ENCODE data around the gene RPUSD1.
"Not testable (repeated sequence)": the region's sequence is repeated elsewhere in the genome, so short reads cannot be mapped to it uniquely, and the experiment has no call there.

RPUSD1 gene

DNA sequence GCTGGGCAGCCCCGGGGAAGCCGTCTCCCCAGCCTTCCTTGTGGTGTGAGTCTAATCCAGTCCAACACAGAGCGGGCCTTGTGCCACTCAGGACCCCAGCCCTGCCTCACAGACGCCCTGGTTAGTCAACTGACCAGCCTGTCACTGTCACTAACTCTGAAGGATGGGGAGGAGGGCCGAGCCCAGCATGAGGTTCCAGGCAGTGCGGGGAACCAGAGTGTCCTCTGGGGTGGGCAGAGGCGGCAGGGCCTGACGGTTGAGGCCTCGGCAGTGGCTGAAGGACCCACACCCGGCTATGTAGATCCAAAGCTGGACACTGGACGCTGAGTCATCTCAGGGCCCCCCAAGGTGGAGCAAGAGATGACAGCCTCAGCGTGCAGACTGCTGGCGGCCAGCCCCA is 8.6 kb downstream of the RPUSD1 start:
- H3K36me3 ChIP-seq (ENCODE audit: insufficient read depth, low read length): no peaks in the 10 kb centered on the region
- no peak overlapping the region for H3K27ac ChIP-seq (ENCODE audit: low read depth, low read length)
- WGBS: 86% methylated on average over 13 of the region's 13 CpGs
- peaks cover 4% of the 10 kb centered on the region for H3K27me3 ChIP-seq (ENCODE audit: insufficient read depth, low read length)
- H3K9ac ChIP-seq (ENCODE audit: low read depth, low read length): no peak overlapping the region
- no peaks in the 10 kb centered on the region for H3K4me1 ChIP-seq (ENCODE audit: insufficient read depth, low read length)
- H3K4me3 ChIP-seq (ENCODE audit: low read length): no peak overlapping the region
- H3K9me3 ChIP-seq (ENCODE audit: insufficient read depth, low read depth, low read length): no peaks in the 10 kb centered on the region

DNA sequence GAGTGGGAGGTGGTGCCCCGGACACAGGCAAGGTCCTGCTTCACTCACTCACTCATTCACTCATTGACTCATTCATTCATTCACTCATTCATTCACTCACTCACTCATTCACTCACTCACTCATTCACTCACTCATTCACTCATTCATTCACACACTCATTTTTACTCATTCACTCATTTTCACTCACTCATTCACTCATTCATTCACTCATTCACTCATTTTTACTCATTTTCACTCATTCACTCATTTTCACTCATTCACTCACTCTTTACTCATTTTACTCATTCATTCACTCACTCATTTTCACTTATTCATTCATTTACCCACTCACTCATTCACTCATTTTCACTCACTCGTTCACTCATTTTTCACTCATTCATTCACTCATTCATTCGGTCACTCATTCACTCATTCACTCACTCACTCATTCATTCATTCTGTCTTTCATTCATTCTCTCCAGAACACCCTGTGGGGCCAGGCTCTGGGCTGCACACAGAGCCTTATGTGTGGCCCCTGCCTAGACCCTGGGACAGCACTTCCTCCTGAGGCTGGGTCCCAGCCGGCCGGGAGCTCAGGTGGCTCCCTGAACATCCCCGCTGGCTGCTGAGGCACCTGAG is 9.2 kb downstream of the RPUSD1 start:
- Histone ChIP-seq H3K9me3 (ENCODE audit: insufficient read depth, low read depth, low read length) (no peaks in the 10 kb centered on the region), H3K27ac (ENCODE audit: low read depth, low read length) (no peak overlapping the region), H3K36me3 (ENCODE audit: insufficient read depth, low read length) (no peaks in the 10 kb centered on the region), H3K27me3 (ENCODE audit: insufficient read depth, low read length) (peaks cover 4% of the 10 kb centered on the region), H3K4me3 (ENCODE audit: low read length) (no peak overlapping the region), H3K9ac (ENCODE audit: low read depth, low read length) (no peak overlapping the region), H3K4me1 (ENCODE audit: insufficient read depth, low read length) (no peaks in the 10 kb centered on the region)
- 91% methylated on average over 6 of the region's 6 CpGs for WGBS

DNA sequence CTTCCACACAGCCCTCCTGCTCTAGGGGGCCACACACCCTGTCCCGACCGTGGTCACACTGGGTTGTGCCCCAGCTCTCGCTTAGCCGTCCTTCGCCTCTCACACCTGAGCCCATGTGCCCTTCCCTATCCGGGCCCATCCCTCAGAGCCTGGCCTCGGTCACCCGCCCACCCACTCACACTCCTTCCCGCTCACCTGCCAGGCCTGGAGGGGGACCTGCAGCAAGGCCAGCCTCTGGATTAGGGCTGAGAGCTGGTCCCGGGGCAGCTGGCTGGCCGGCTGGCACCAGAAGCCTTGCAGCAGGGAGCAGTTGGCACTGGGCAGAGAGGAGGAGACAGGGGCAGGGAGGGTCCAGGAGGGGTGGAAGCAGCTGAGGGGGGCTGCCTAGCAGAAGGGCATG is 9.7 kb downstream of the RPUSD1 start:
- Histone ChIP-seq H3K4me3 (ENCODE audit: low read length) (no peak overlapping the region), H3K27me3 (ENCODE audit: insufficient read depth, low read length) (peaks cover 4% of the 10 kb centered on the region), H3K9me3 (ENCODE audit: insufficient read depth, low read depth, low read length) (no peaks in the 10 kb centered on the region), H3K27ac (ENCODE audit: low read depth, low read length) (no peak overlapping the region), H3K4me1 (ENCODE audit: insufficient read depth, low read length) (no peaks in the 10 kb centered on the region), H3K9ac (ENCODE audit: low read depth, low read length) (no peak overlapping the region), H3K36me3 (ENCODE audit: insufficient read depth, low read length) (no peaks in the 10 kb centered on the region)
- 88% methylated on average over 11 of the region's 11 CpGs for WGBS

DNA sequence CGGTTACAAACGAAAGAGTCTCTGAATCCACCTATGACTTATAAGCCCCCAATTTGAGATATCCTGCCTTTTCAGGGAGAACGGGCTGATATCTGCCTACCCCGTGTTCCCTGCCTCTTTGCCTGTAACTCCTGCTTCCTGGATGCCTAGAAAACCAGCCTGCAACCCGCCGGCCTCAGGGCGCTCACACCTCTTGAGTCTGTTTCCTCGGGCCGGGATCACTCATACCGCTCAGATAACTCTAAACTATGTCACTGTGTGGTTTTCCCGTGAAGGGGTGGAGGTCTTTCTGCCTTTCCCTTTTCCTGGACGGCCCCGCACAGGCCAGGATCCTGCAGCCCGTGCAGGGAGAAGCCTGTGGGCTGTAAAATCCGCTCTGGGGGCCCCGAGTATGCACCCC is 10.4 kb downstream of the RPUSD1 start:
- WGBS: 63% methylated on average over 16 of the region's 16 CpGs
- Histone ChIP-seq H3K27me3 (ENCODE audit: insufficient read depth, low read length) (peaks cover 4% of the 10 kb centered on the region), H3K9me3 (ENCODE audit: insufficient read depth, low read depth, low read length) (no peaks in the 10 kb centered on the region), H3K4me3 (ENCODE audit: low read length) (no peak overlapping the region), H3K4me1 (ENCODE audit: insufficient read depth, low read length) (no peaks in the 10 kb centered on the region), H3K36me3 (ENCODE audit: insufficient read depth, low read length) (no peaks in the 10 kb centered on the region), H3K27ac (ENCODE audit: low read depth, low read length) (no peak overlapping the region), H3K9ac (ENCODE audit: low read depth, low read length) (no peak overlapping the region)

DNA sequence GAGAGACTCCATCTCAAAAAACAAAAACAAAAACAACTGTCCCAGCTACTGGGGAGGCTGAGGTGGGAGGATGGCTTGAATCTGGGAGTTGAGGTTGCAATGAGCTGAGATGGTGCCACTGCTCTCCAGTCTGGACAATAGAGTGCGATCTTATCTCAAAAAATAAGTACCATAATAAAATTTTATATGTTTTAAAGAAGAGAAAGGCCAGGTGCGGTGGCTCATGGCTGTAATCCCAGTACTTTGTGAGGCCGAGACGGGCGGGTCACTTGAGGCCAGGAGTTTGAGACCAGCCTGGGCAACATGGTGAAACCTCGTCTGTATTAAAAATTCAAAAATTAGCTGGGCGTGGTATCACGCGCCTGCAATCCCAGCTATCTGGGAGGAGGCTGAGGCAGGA is 11.4 kb downstream of the RPUSD1 start:
- H3K4me1 ChIP-seq (ENCODE audit: insufficient read depth, low read length): no peaks in the 10 kb centered on the region
- no peak overlapping the region for H3K9ac ChIP-seq (ENCODE audit: low read depth, low read length)
- H3K4me3 ChIP-seq (ENCODE audit: low read length): no peak overlapping the region
- no peak overlapping the region for H3K27ac ChIP-seq (ENCODE audit: low read depth, low read length)
- H3K36me3 ChIP-seq (ENCODE audit: insufficient read depth, low read length): no peaks in the 10 kb centered on the region
- H3K9me3 ChIP-seq (ENCODE audit: insufficient read depth, low read depth, low read length): no peaks in the 10 kb centered on the region
- WGBS: 92% methylated on average over 8 of the region's 9 CpGs
- peaks cover 4% of the 10 kb centered on the region for H3K27me3 ChIP-seq (ENCODE audit: insufficient read depth, low read length)

DNA sequence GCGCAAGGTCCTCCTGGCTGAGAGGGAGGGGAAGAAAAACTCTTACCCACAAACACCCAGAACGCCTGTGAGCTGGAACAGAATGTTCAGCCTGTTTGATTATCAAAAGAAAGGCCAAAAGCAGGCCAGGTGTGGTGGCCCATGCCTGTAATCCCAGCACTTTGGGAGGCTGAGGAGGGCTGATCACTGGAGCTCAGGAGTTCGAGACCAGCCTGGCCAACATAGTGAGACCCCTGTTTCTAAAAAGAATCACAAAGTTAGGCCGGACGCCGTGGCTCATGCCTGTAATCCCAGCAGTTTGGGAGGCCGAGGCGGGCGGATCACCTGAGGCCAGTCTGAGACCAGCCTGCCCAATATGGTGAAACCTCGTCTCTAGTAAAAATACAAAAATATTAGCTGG is 11.9 kb downstream of the RPUSD1 start:
- not testable (repeated sequence) for H3K9ac ChIP-seq (ENCODE audit: low read depth, low read length); H3K36me3 ChIP-seq (ENCODE audit: insufficient read depth, low read length); H3K4me3 ChIP-seq (ENCODE audit: low read length); H3K27ac ChIP-seq (ENCODE audit: low read depth, low read length); H3K27me3 ChIP-seq (ENCODE audit: insufficient read depth, low read length); H3K4me1 ChIP-seq (ENCODE audit: insufficient read depth, low read length); H3K9me3 ChIP-seq (ENCODE audit: insufficient read depth, low read depth, low read length)
- WGBS: 93% methylated on average over 9 of the region's 10 CpGs

DNA sequence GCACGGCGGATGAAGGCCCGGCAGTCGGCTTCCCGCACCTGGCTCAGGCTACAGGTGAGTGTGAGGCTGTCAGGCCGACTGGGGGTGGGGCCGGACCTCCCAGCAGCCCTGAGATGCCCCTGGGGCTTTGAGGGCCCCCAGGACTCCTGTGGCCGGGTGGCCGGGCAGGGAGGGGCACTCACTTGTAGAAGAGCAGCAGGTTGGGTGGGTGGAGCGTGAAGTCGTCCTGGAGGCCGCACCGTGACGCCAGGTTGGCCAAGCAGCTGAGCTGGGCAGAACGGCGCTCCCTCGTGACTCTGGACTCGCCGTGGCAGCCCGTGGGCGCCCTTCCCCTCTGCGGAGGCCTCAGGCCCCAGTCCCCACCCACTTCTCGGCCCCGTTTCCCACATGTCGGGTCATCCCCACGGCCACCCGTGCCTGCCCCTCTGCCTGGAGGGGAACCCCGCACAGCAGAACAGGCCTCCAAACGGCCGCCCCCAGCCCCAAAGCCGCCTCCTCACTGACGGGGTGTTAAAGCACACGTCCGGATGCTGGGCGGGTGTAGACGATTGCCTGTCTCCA is 12.9 kb downstream of the RPUSD1 start:
- Histone ChIP-seq H3K27me3 (ENCODE audit: insufficient read depth, low read length) (peaks cover 4% of the 10 kb centered on the region), H3K4me3 (ENCODE audit: low read length) (no peak overlapping the region)
- 91% methylated on average over 36 of the region's 36 CpGs for WGBS

DNA sequence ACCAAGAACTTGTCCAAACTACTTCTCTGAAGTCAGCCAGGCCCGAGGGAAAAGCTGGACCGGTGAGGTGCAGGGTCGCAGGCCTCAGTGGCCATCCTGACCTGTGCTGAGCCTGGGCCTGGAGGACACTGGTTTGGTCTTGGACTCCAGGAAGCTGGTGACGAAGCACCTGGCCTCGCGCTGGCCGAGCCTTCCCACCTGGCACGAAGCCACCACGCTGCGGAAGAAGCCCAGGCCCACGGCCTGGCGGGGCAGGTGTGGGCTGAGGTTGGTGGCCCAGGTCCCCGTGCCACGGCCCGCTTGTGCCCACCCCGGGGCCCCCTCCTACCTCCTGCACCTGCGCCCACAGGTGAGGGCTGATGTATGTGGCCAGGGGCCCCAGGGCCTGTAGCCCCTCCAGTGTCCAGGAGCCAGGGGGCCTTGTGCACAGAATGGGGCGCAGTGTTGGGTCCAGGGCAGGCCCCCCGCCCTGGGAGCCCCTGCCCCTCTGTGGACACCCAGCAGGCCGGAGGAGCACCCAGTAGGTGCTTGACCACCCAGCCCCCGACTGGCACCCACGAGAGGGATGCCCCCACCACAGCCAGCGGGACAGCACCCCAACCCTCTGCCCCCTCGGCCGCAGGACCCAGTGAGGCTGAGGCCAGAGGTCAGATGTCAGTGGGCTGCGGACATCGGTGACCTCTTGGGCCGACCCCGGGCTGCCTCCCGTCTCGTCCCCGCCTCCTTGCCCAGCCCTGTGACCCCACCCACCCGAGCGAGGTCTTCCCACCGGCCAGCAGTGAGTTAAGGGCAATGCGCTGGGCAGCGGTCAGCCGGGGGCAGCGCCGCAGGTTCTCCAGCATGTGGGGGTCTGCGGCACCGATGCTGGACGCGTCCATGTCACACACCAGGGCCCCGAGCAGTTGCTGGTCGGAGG is 13.8 kb downstream of the RPUSD1 start:
- H3K4me3 ChIP-seq (ENCODE audit: low read length): no peak overlapping the region
- H3K27ac ChIP-seq (ENCODE audit: low read depth, low read length): no peak overlapping the region
- no peak overlapping the region for H3K9ac ChIP-seq (ENCODE audit: low read depth, low read length)
- H3K4me1 ChIP-seq (ENCODE audit: insufficient read depth, low read length): no peaks in the 10 kb centered on the region
- WGBS: 93% methylated on average over 46 of the region's 46 CpGs
- no peaks in the 10 kb centered on the region for H3K36me3 ChIP-seq (ENCODE audit: insufficient read depth, low read length)
- H3K9me3 ChIP-seq (ENCODE audit: insufficient read depth, low read depth, low read length): no peaks in the 10 kb centered on the region
- H3K27me3 ChIP-seq (ENCODE audit: insufficient read depth, low read length): peaks cover 4% of the 10 kb centered on the region

More for the DNA sequence above, 12.9 kb downstream of the RPUSD1 start:
- H3K36me3 ChIP-seq (ENCODE audit: insufficient read depth, low read length): no peaks in the 10 kb centered on the region
- no peaks in the 10 kb centered on the region for H3K9me3 ChIP-seq (ENCODE audit: insufficient read depth, low read depth, low read length)
- H3K27ac ChIP-seq (ENCODE audit: low read depth, low read length): no peak overlapping the region
- no peaks in the 10 kb centered on the region for H3K4me1 ChIP-seq (ENCODE audit: insufficient read depth, low read length)
- H3K9ac ChIP-seq (ENCODE audit: low read depth, low read length): no peak overlapping the region

DNA sequence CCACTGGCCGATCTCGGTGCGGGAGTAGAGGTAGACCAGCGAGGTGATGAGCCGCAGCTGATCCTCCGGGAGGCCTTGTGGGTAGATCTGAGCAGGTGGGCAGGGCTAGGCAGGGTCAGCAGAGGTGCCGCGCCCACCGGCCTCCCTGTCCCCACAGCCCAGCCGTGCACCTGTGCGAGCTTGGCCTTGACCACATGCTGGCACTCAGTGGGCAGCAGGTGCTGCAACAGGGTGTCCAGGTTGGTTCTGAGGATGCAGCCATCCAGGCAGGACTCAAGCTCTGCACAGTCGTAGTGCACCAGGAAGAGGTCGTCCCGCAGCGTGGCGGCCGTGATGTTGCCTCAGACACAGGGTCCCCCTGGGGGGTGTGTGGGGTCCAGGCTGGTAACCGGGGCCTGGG is 15.2 kb downstream of the RPUSD1 start:
- Histone ChIP-seq H3K27ac (ENCODE audit: low read depth, low read length) (no peak overlapping the region), H3K27me3 (ENCODE audit: insufficient read depth, low read length) (peaks cover 3% of the 10 kb centered on the region), H3K4me1 (ENCODE audit: insufficient read depth, low read length) (no peaks in the 10 kb centered on the region), H3K9me3 (ENCODE audit: insufficient read depth, low read depth, low read length) (no peaks in the 10 kb centered on the region), H3K4me3 (ENCODE audit: low read length) (no peak overlapping the region), H3K36me3 (ENCODE audit: insufficient read depth, low read length) (no peaks in the 10 kb centered on the region), H3K9ac (ENCODE audit: low read depth, low read length) (no peak overlapping the region)
- WGBS: 94% methylated on average over 18 of the region's 18 CpGs

DNA sequence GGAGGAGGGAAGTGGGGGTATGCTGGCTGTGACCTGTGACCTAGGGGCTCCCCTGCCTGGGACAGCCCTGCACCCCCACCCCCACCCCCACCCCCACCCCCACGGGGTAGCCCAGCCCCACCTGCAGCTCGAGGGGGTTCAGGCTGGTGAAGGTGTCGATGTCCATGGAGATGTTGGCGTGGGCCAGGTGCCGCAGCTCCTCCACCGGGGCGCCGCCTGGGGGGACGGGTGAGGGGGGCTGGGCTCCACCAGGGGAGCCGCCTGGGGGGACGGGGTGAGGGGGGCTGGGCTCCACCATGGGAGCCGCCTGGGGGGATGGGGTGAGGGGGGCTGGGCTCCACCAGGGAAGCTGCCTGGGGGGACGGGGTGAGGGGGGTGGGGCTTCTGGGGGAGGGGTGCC is 17.8 kb downstream of the RPUSD1 start:
- H3K9ac ChIP-seq (ENCODE audit: low read depth, low read length): no peak overlapping the region
- H3K4me3 ChIP-seq (ENCODE audit: low read length): no peak overlapping the region
- WGBS: 83% methylated on average over 7 of the region's 13 CpGs
- H3K27me3 ChIP-seq (ENCODE audit: insufficient read depth, low read length): no peaks in the 10 kb centered on the region
- H3K9me3 ChIP-seq (ENCODE audit: insufficient read depth, low read depth, low read length): no peaks in the 10 kb centered on the region
- H3K27ac ChIP-seq (ENCODE audit: low read depth, low read length): no peak overlapping the region
- H3K36me3 ChIP-seq (ENCODE audit: insufficient read depth, low read length): no peaks in the 10 kb centered on the region
- no peaks in the 10 kb centered on the region for H3K4me1 ChIP-seq (ENCODE audit: insufficient read depth, low read length)

DNA sequence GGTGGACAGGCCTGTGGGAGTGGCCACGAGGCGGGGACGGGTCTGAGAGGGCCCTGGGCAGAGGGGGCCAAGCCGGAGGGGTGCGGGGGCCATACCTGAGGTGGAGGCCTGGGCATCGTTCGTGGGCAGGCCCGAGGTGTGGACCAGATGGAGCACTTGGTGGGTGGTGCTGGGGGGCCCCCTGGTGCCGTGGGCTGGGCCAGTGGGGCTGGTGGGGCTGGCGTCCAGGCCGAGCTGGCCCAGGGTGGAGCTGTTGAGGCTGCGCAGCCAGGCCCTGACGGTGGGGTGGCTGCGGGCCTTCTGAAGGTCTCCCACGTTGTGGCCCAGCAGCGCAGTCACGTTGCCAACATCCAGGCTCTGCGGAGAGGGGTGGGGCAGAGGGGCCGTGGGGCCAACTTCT is 18.2 kb downstream of the RPUSD1 start:
- no peaks in the 10 kb centered on the region for H3K9me3 ChIP-seq (ENCODE audit: insufficient read depth, low read depth, low read length)
- H3K27ac ChIP-seq (ENCODE audit: low read depth, low read length): no peak overlapping the region
- H3K36me3 ChIP-seq (ENCODE audit: insufficient read depth, low read length): no peaks in the 10 kb centered on the region
- H3K27me3 ChIP-seq (ENCODE audit: insufficient read depth, low read length): no peaks in the 10 kb centered on the region
- H3K4me3 ChIP-seq (ENCODE audit: low read length): no peak overlapping the region
- H3K4me1 ChIP-seq (ENCODE audit: insufficient read depth, low read length): no peaks in the 10 kb centered on the region
- 92% methylated on average over 19 of the region's 19 CpGs for WGBS
- no peak overlapping the region for H3K9ac ChIP-seq (ENCODE audit: low read depth, low read length)
